ENCODE results near the gene PRKN.

PRKN gene

GRCh38 chr6:161367472-161367871 lies 1360.1 kb downstream of the PRKN start:
- TF ChIP-seq ZNF70 (CRISPR knock-in tag; IDR thresholded peaks at IDR 0.05) (no peak), CSDC2 (CRISPR knock-in tag; IDR thresholded peaks at IDR 0.05) (no peak), CSRNP3 (CRISPR knock-in tag; IDR thresholded peaks at IDR 0.05) (no peak)
- ATAC-seq = no peak

- no peak for TF ChIP-seq GLIS3 (CRISPR knock-in tag; IDR thresholded peaks at IDR 0.05)
- TF ChIP-seq ISL1 (CRISPR knock-in tag; IDR thresholded peaks at IDR 0.05) = no peak
- TF ChIP-seq ESRRG (CRISPR knock-in tag; IDR thresholded peaks at IDR 0.05) = no peak
- TF ChIP-seq PATZ1 (CRISPR knock-in tag; IDR thresholded peaks at IDR 0.05; ENCODE audit: borderline replicate concordance) = no peak
- TF ChIP-seq ZFP3 (CRISPR knock-in tag; IDR thresholded peaks at IDR 0.05) = no peak
- no peak for TF ChIP-seq CSRNP3 (CRISPR knock-in tag; IDR thresholded peaks at IDR 0.05)
- TF ChIP-seq TSHZ2 (CRISPR knock-in tag; IDR thresholded peaks at IDR 0.05) = no peak
- TF ChIP-seq CREB5 (CRISPR knock-in tag; IDR thresholded peaks at IDR 0.05; ENCODE audit: low read depth) = no peak
- no peak for TF ChIP-seq RARB (CRISPR knock-in tag; IDR thresholded peaks at IDR 0.05)
- TF ChIP-seq ZNF70 (CRISPR knock-in tag; IDR thresholded peaks at IDR 0.05) = no peak
- no peak for TF ChIP-seq POU6F1 (CRISPR knock-in tag; IDR thresholded peaks at IDR 0.05; ENCODE audit: borderline replicate concordance, low read depth)
- no peak for TF ChIP-seq TOX (CRISPR knock-in tag; IDR thresholded peaks at IDR 0.05; ENCODE audit: borderline replicate concordance)
- no peak for TF ChIP-seq ZFP30 (CRISPR knock-in tag; IDR thresholded peaks at IDR 0.05)
- TF ChIP-seq SNAI2 (CRISPR knock-in tag; IDR thresholded peaks at IDR 0.05) = no peak
- ATAC-seq = no peak
Observed at GRCh38 chr6:161366301-161366923, 1361.2 kb downstream of the PRKN start.

GRCh38 chr6:161365633-161366032 lies 1361.9 kb downstream of the PRKN start:
- TF ChIP-seq ZNF8 (CRISPR knock-in tag; IDR thresholded peaks at IDR 0.05) (no peak), TOX (CRISPR knock-in tag; IDR thresholded peaks at IDR 0.05; ENCODE audit: borderline replicate concordance) (no peak), TSHZ2 (CRISPR knock-in tag; IDR thresholded peaks at IDR 0.05) (no peak), RARB (CRISPR knock-in tag; IDR thresholded peaks at IDR 0.05) (no peak), ESRRG (CRISPR knock-in tag; IDR thresholded peaks at IDR 0.05) (no peak), ZFP30 (CRISPR knock-in tag; IDR thresholded peaks at IDR 0.05) (no peak), CREB5 (CRISPR knock-in tag; IDR thresholded peaks at IDR 0.05; ENCODE audit: low read depth) (no peak), PPARA (CRISPR knock-in tag; IDR thresholded peaks at IDR 0.05; ENCODE audit: borderline replicate concordance) (no peak), ZC3H10 (CRISPR knock-in tag; IDR thresholded peaks at IDR 0.05) (no peak)
- ATAC-seq = no peak

Measured in SK-N-SH treated with all-trans-retinoic acid at 6 μM for 48 hours (cell line).